H1 (cell line): ENCODE measurements around the gene PSG2. TPM values are rescaled to one million over a fixed set of nuclear protein-coding genes. Genes with fewer than 3 reads are reported as not detected.
"Not testable (repeated sequence)": the region's sequence is repeated elsewhere in the genome, so short reads cannot be mapped to it uniquely, and the experiment has no call there.

Experiments used
- CTCF ChIA-PET: fragments of 300-600 bp; sonication (Branson Sonifier 250); formaldehyde crosslinking; loops from one replicate; lab custom pipeline; 2021; ENCODE audit not compliant: partially characterized antibody; lab: Charles Lee
- POLR2A ChIA-PET: fragments of 300-600 bp; sonication (Branson Sonifier 250); formaldehyde crosslinking; loops from one replicate; lab custom pipeline; 2021; ENCODE audit warnings: inconsistent platforms; ENCODE audit not compliant: partially characterized antibody; lab: Charles Lee
- DNase-seq, 2 experiments: peaks; one replicate each; pipeline versions ENCODE4 v3.0.0 to v3.0.0-alpha.2; 2010 to 2022; ENCODE audit warnings: low spot score in 2 of 2, low read depth in 1 of 2, mixed read lengths in 1 of 2
- FAIRE-seq: peaks from 2 replicates; lab custom pipeline; 2011; peaks lifted over from hg19 to GRCh38; lab: Jason Lieb, UNC
- H2AFZ ChIP-seq: 2 replicates; pipeline ENCODE4 v1.8.1; 2012; ENCODE audit warnings: low read length, inconsistent platforms
- H2AK5ac ChIP-seq: 2 replicates; pipeline ENCODE4 v1.6.1; 2013; ENCODE audit warnings: low read depth, low read length
- H2BK120ac ChIP-seq: replicated peaks from 2 replicates; pipeline ENCODE3; 2013; ENCODE audit warnings: low read depth, low read length, inconsistent platforms
- H2BK12ac ChIP-seq: 2 replicates; pipeline ENCODE4 v1.6.1; 2013; ENCODE audit warnings: low read depth, low read length
- H2BK15ac ChIP-seq: 2 replicates; pipeline ENCODE4 v1.6.1; 2013; ENCODE audit warnings: low read length
- H2BK20ac ChIP-seq: 2 replicates; pipeline ENCODE4 v1.6.1; 2013; ENCODE audit warnings: low read length
- H2BK5ac ChIP-seq: 2 replicates; pipeline ENCODE4 v1.6.1; 2013; ENCODE audit warnings: low read depth, low read length
- H3K14ac ChIP-seq: 2 replicates; pipeline ENCODE4 v1.6.1; 2013; ENCODE audit warnings: inconsistent platforms; ENCODE audit not compliant: insufficient read length
- H3K18ac ChIP-seq: 2 replicates; pipeline ENCODE4 v1.6.1; 2013; ENCODE audit warnings: low read length; ENCODE audit errors: extremely low read depth
- H3K23ac ChIP-seq: 2 replicates; pipeline ENCODE4 v1.6.1; 2013; ENCODE audit warnings: inconsistent platforms; ENCODE audit not compliant: insufficient read length
- H3K23me2 ChIP-seq: 2 replicates; pipeline ENCODE4 v1.6.1; 2013; ENCODE audit warnings: low read depth, low read length
- H3K27ac ChIP-seq: 2 replicates; pipeline ENCODE4 v1.6.1; 2011; ENCODE audit warnings: low read depth, low read length, inconsistent platforms
- H3K27me3 ChIP-seq, 4 experiments: replicated peaks in 1 of 4; 1 replicate in 1 of 4; 2 replicates in 3 of 4; pipeline versions ENCODE4 v1.6.1 to v1.8.1; 2011 to 2013; ENCODE audit warnings: low read length in 3 of 4, mild to moderate bottlenecking in 3 of 4, inconsistent platforms in 2 of 4, mixed read lengths in 2 of 4, moderate library complexity in 1 of 4; ENCODE audit not compliant: control insufficient read depth in 3 of 4, insufficient read depth in 3 of 4; ENCODE audit errors: extremely low read depth in 1 of 4
- H3K36me3 ChIP-seq, 4 experiments: 2 replicates each; pipeline versions ENCODE4 v1.6.1 to v1.8.1; 2011 to 2013; ENCODE audit warnings: mild to moderate bottlenecking in 4 of 4, low read length in 3 of 4, moderate library complexity in 2 of 4, control low read depth in 1 of 4, inconsistent platforms in 1 of 4; ENCODE audit not compliant: insufficient read depth in 4 of 4, control insufficient read depth in 2 of 4
- H3K4ac ChIP-seq: replicated peaks from 2 replicates; pipeline ENCODE3; 2013; ENCODE audit warnings: low read length, low read depth, mixed read lengths, inconsistent platforms; ENCODE audit not compliant: insufficient read length
- H3K4me1 ChIP-seq, 4 experiments: replicated peaks in 1 of 4; 1 replicate in 1 of 4; 2 replicates in 3 of 4; pipeline versions ENCODE4 v1.6.1 to v1.8.1; 2011 to 2013; ENCODE audit warnings: low read length in 3 of 4, inconsistent platforms in 2 of 4, mixed read lengths in 1 of 4; ENCODE audit not compliant: insufficient read depth in 4 of 4, control insufficient read depth in 3 of 4
- H3K4me2 ChIP-seq, 2 experiments: 2 replicates each; pipeline versions ENCODE4 v1.6.1 to v1.8.1; 2011 to 2013; ENCODE audit warnings: low read depth in 2 of 2, low read length in 2 of 2, control low read depth in 1 of 2, inconsistent platforms in 1 of 2, mild to moderate bottlenecking in 1 of 2; ENCODE audit not compliant: insufficient read depth in 1 of 2
- H3K4me3 ChIP-seq, 4 experiments: fragments of 200-600, 300-600 bp in 1 of 4; sonication (generic), shearing (Covaris generic), sonication (Bioruptor Twin) in 1 of 4; 2 replicates each; pipeline versions ENCODE4 v1.5.1 to v1.8.1; 2011 to 2016; ENCODE audit warnings: low read length in 4 of 4, low read depth in 3 of 4, control low read depth in 2 of 4, inconsistent platforms in 2 of 4, mild to moderate bottlenecking in 2 of 4, mixed read lengths in 1 of 4, moderate library complexity in 1 of 4; ENCODE audit not compliant: insufficient read depth in 2 of 4; ENCODE audit errors: extremely low read depth in 1 of 4
- H3K56ac ChIP-seq: replicated peaks from 2 replicates; pipeline ENCODE3; 2013; ENCODE audit warnings: low read depth, mild to moderate bottlenecking, mixed read lengths, low read length, inconsistent platforms; ENCODE audit not compliant: insufficient read length
- H3K79me1 ChIP-seq: 2 replicates; pipeline ENCODE4 v1.6.1; 2013; ENCODE audit warnings: low read depth, low read length, control low read depth
- H3K79me2 ChIP-seq, 2 experiments: 2 replicates each; pipeline versions ENCODE4 v1.6.1 to v1.8.1; 2012 to 2013; ENCODE audit warnings: low read length in 2 of 2, mild to moderate bottlenecking in 2 of 2, inconsistent platforms in 1 of 2; ENCODE audit not compliant: insufficient read depth in 2 of 2, control insufficient read depth in 1 of 2
- H3K9ac ChIP-seq, 4 experiments: replicated peaks in 1 of 4; 1 replicate in 1 of 4; 2 replicates in 3 of 4; pipeline versions ENCODE4 v1.6.1 to v1.8.1; 2011 to 2013; ENCODE audit warnings: low read depth in 3 of 4, low read length in 3 of 4, control low read depth in 2 of 4, mild to moderate bottlenecking in 2 of 4, moderate library complexity in 2 of 4, inconsistent platforms in 1 of 4; ENCODE audit errors: extremely low read depth in 1 of 4
- H3K9me3 ChIP-seq, 2 experiments: 2 replicates each; pipeline versions ENCODE4 v1.6.1 to v1.8.1; 2012 to 2013; ENCODE audit warnings: mild to moderate bottlenecking in 2 of 2, moderate library complexity in 2 of 2, control low read depth in 1 of 2, inconsistent platforms in 1 of 2, low read depth in 1 of 2, low read length in 1 of 2, mixed read lengths in 1 of 2; ENCODE audit not compliant: insufficient read depth in 2 of 2
- H4K20me1 ChIP-seq, 2 experiments: replicated peaks in 1 of 2; 2 replicates each; pipeline versions ENCODE3 to v1.8.1; 2011 to 2013; ENCODE audit warnings: inconsistent platforms in 2 of 2, low read length in 2 of 2, mild to moderate bottlenecking in 1 of 2; ENCODE audit not compliant: insufficient read depth in 2 of 2, control insufficient read depth in 1 of 2
- H4K5ac ChIP-seq: 2 replicates; pipeline ENCODE4 v1.6.1; 2013; ENCODE audit warnings: low read length, low read depth, mixed read lengths, inconsistent platforms; ENCODE audit not compliant: insufficient read length
- H4K8ac ChIP-seq: 2 replicates; pipeline ENCODE4 v1.8.0; 2013; ENCODE audit warnings: mild to moderate bottlenecking, moderate library complexity, low read length, inconsistent platforms; ENCODE audit not compliant: insufficient read depth; ENCODE audit errors: extremely low read depth
- H4K91ac ChIP-seq: replicated peaks from 2 replicates; pipeline ENCODE3; 2013; ENCODE audit warnings: low read length, mixed read lengths, inconsistent platforms; ENCODE audit not compliant: insufficient read length
- whole genome bisulfite sequencing, 2 experiments: shearing (Covaris generic) in 1 of 2; methylation state at CpG; one replicate each; pipeline versions ENCODE4 v1.1.6 to v1.1.7; 2013 to 2015; ENCODE audit warnings: low lambda C conversion rate in 2 of 2, mixed read lengths in 2 of 2, inconsistent platforms in 1 of 2, low coverage in 1 of 2, missing lambda C conversion rate in 1 of 2; ENCODE audit not compliant: insufficient replicate concordance in 2 of 2, insufficient coverage in 1 of 2, insufficient read length in 1 of 2; ENCODE audit errors: extremely low coverage in 1 of 2, missing lambda C conversion rate in 1 of 2; 5-methylcytosine and 5-hydroxymethylcytosine counted together
- polyA plus RNA-seq, 7 experiments: library from polyadenylated mRNA; depleted of rRNA in 3 of 7; stranded (reverse) in 5 of 7; unstranded in 2 of 7; fragments of >200 nt in 5 of 7; fragments of 200-250 nt in 2 of 7; gene quantifications; 1 replicate in 5 of 7; 2 replicates in 1 of 7; 4 replicates in 1 of 7; pipeline versions ENCODE4 v1.2.1 to v1.2.3, GENCODE V29; 2011 to 2013; ENCODE audit warnings: missing spikeins in 2 of 7, mixed read lengths in 2 of 7
- total RNA-seq: library from RNA; stranded (reverse); fragmentation: NEBNext Ultra II Directional; extraction: Animal tissue kit (Norgen Biotek cat#: 25700); gene quantifications from 2 replicates; pipeline ENCODE4 v1.2.1, GENCODE V29; 2021

The PSG2 gene
- total and polyA plus RNA-seq, 2 of the 8 experiments (the other 6 are each of a cell fraction or from before 2014, with no cell fraction given): not detected

- H3K9ac ChIP-seq, H3K79me2 ChIP-seq, H3K36me3 ChIP-seq, H3K27me3 ChIP-seq, POLR2A ChIA-PET, H2BK20ac ChIP-seq, H2BK5ac ChIP-seq, H3K27ac ChIP-seq, H2BK120ac ChIP-seq, H3K14ac ChIP-seq, H3K4ac ChIP-seq, H2AK5ac ChIP-seq, H3K4me3 ChIP-seq, DNase-seq, H3K23ac ChIP-seq, CTCF ChIA-PET, FAIRE-seq, H3K56ac ChIP-seq, H3K4me2 ChIP-seq, H2BK12ac ChIP-seq, H3K23me2 ChIP-seq, H4K20me1 ChIP-seq, H3K4me1 ChIP-seq, H3K79me1 ChIP-seq, H3K18ac ChIP-seq, H4K8ac ChIP-seq, H4K91ac ChIP-seq, H4K5ac ChIP-seq, H2AFZ ChIP-seq, H2BK15ac ChIP-seq: not testable (repeated sequence)
- peaks cover 2 to 37% of the 10 kb centered on the region in 2 experiments; a peak in 2 of 4 replicates for H3K9me3 ChIP-seq
- 90% methylated on average over 2 of the region's 2 CpGs; no CpG with 5 or more reads in 1 of the 2 experiments for WGBS, 2 experiments
Observed at GRCh38 chr19:43059482-43059881, 23.0 kb downstream of the PSG2 start.

GRCh38 chr19:43058440-43058839 lies 24.1 kb downstream of the PSG2 start:
- H3K79me2 ChIP-seq, H2BK20ac ChIP-seq, H3K23ac ChIP-seq, H2BK120ac ChIP-seq, H3K36me3 ChIP-seq, H4K5ac ChIP-seq, H3K56ac ChIP-seq, H4K20me1 ChIP-seq, H3K18ac ChIP-seq, H4K8ac ChIP-seq, H3K9ac ChIP-seq, H2BK15ac ChIP-seq, CTCF ChIA-PET, H3K79me1 ChIP-seq, H3K4me3 ChIP-seq, H3K27ac ChIP-seq, POLR2A ChIA-PET, H3K23me2 ChIP-seq, H3K27me3 ChIP-seq, FAIRE-seq, DNase-seq, H3K4ac ChIP-seq, H3K4me2 ChIP-seq, H3K4me1 ChIP-seq, H2BK5ac ChIP-seq, H4K91ac ChIP-seq, H3K14ac ChIP-seq, H2AFZ ChIP-seq, H2BK12ac ChIP-seq, H2AK5ac ChIP-seq: not testable (repeated sequence)
- WGBS, 2 experiments: 69% methylated on average over 2 of the region's 2 CpGs; no CpG with 5 or more reads in 1 of the 2 experiments
- peaks cover 2 to 40% of the 10 kb centered on the region in 2 experiments; a peak in 2 of 4 replicates for H3K9me3 ChIP-seq
